Activated CD4-positive, alpha-beta T cell treated with anti-CD3 and anti-CD28 coated beads, Interleukin-2, amount 10 ng/mL, durations not matched to agents 7 days and 5 days (primary cell): Measurements from ENCODE around the gene SLC47A2. TPM values are rescaled to one million over a fixed set of nuclear protein-coding genes. Genes with fewer than 3 reads are reported as not detected.
A peak's percentile ranks its signal among the peaks of the same experiment; 100 is the strongest.
"Not testable (repeated sequence)": the region's sequence is repeated elsewhere in the genome, so short reads cannot be mapped to it uniquely, and the experiment has no call there.

ENCODE experiments used
- CTCF ChIA-PET: fragments of 350-600 bp; sonication (Branson Sonifier 250); formaldehyde crosslinking; loops from one replicate; lab custom pipeline; 2021; ENCODE audit warnings: antibody characterized with exemption; lab: Charles Lee
- POLR2A ChIA-PET: fragments of 350-600 bp; sonication (Branson Sonifier 250); formaldehyde crosslinking; loops from one replicate; lab custom pipeline; 2021; ENCODE audit warnings: antibody characterized with exemption; lab: Charles Lee
- DNase-seq: peaks from one replicate; pipeline ENCODE4 v3.0.0-alpha.2; 2020
- H3K27ac Mint-ChIP-seq: one replicate; pipeline ENCODE4 v1.8.0; 2021; ENCODE audit warnings: mild to moderate bottlenecking, moderate library complexity, mixed read lengths
- H3K27me3 Mint-ChIP-seq: one replicate; pipeline ENCODE4 v1.8.0; 2021; ENCODE audit warnings: mixed read lengths
- H3K36me3 Mint-ChIP-seq: one replicate; pipeline ENCODE4 v1.8.0; 2021; ENCODE audit warnings: low read depth, mixed read lengths
- H3K4me1 Mint-ChIP-seq: one replicate; pipeline ENCODE4 v1.8.0; 2021; ENCODE audit warnings: mixed read lengths
- H3K4me3 Mint-ChIP-seq: one replicate; pipeline ENCODE4 v1.8.0; 2021; ENCODE audit warnings: mild to moderate bottlenecking, moderate library complexity, mixed read lengths
- H3K9me3 Mint-ChIP-seq: one replicate; pipeline ENCODE4 v1.8.0; 2021; ENCODE audit warnings: mixed read lengths
- total RNA-seq, 2 experiments: library from RNA; stranded (reverse); gene quantifications; one replicate each; pipeline ENCODE4 v1.2.3, GENCODE V29; 2021

Gene SLC47A2
- total RNA-seq: not detected

DNA sequence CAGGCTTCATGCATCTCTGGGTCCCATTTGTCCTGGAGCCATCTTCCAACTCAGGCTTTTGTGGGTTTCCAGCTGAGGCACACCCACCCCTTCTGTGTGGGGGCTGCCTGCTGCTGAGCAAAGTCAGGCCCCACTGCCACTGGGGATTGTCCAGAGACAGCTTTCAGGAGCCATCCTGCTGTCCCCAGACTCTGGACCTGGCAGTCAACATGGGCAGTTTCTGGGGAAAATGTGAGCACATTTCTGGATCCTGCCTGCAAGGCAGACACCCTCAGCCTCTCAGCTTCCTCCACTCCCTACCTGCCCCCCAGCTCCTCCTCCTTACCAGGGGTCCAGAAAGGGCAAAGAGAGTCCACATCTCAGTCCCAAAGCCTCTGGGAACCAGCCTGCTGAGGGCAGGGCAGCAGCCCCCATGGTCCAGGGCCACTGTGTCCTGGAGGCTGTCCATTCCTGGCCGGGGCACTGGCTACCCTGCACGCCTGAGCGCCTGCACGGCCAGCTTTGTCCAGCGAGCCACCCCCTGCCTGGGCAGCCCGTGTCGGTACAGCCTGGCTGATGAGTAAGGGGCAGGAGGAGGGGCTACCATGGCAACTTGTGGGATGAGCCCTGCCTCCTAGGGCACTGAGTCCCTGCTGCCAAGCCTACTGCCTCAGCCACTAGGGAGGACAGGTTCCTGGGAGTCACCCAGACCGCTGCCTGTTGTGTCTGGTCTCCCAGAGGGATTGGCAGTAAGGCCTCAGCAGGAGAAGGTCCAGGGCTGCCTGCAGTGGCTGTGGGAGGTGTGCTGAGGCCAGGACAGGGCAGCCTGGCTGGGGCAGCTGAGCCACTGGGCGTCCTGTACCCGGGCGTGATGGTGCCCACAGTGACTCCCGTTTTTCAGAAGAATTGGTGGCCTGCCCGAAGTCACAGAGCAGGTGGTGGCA, at the start of gene SLC47A2:
SLC47A2 (minus strand) TSS at position 477 of the 923 bp plus-strand sequence; CDS start at position 448, 29 bp downstream.
- POLR2A ChIA-PET: no interaction called here
- no peak within 1 kb of the TSS for H3K4me3 Mint-ChIP-seq
- no peaks in the 10 kb centered on the region for H3K4me1 Mint-ChIP-seq
- DNase-seq: no peak
- H3K9me3 Mint-ChIP-seq: no peaks in the 10 kb centered on the region
- H3K27ac Mint-ChIP-seq: no peak within 1 kb of the TSS
- CTCF ChIA-PET: no interaction called here
- no peaks in the 10 kb centered on the region for H3K36me3 Mint-ChIP-seq
- H3K27me3 Mint-ChIP-seq: no peaks in the 10 kb centered on the region

DNA sequence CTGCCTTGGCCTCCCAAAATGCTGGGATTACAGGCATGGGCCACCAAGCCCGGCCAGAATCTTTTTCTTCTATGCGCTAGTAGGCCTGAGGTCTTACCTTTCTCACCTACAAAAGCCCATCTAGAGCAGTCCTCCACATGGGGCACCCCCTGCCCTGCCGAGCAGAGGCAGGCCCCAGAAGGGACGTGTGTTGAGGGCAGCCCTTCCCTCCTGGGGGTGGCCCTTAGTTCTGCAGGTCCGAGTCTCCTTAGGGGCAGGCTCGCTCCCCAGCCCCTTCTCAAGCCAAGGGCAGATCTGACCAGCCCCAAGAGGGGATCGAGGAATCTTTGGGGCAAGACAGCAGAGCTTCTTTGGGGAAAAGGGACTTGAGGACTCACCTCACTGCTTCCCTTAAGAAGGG, 49.6 kb upstream of the SLC47A2 start:
- peaks cover 5% of the 10 kb centered on the region for H3K36me3 Mint-ChIP-seq
- no peak for DNase-seq
- peaks cover 2% of the 10 kb centered on the region for H3K27me3 Mint-ChIP-seq
- H3K4me3 Mint-ChIP-seq: no peak overlapping the region
- peaks cover 25% of the 10 kb centered on the region for H3K4me1 Mint-ChIP-seq
- no peak overlapping the region for H3K27ac Mint-ChIP-seq
- ChIA-PET POLR2A (no interaction called here), CTCF (interaction anchor here (0.6 to 1.8 kb wide), 5 partner anchors 9 to 254 kb away, joined by 3 to 12 read pairs (median 5); no protein-coding TSS in a partner anchor)
- no peaks in the 10 kb centered on the region for H3K9me3 Mint-ChIP-seq

DNA sequence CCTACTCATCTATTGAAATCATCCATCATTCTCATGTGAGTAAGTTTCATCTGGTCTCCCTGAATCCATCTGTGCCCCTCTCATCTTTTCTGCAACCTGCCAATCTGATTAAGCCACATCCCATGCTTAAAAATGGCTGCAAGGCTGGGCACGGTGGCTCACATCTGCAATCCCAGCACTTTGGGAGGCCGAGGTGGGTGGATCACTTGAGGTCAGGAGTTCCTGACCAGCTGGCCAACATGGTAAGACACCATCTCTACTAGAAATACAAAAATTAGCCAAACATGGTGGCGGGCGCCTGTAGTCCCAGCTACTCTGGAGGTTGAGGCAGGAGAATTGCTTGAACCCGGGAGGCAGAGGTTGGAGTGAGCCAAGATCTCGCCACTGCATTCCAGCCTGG, 47.6 kb upstream of the SLC47A2 start:
- POLR2A ChIA-PET, H3K27me3 Mint-ChIP-seq, DNase-seq, H3K27ac Mint-ChIP-seq, H3K36me3 Mint-ChIP-seq, H3K9me3 Mint-ChIP-seq, H3K4me3 Mint-ChIP-seq: not testable (repeated sequence)
- H3K4me1 Mint-ChIP-seq: peaks cover 14% of the 10 kb centered on the region
- CTCF ChIA-PET: interaction anchor here (0.6 to 3.0 kb wide), 7 partner anchors 8 to 401 kb away, joined by 3 to 18 read pairs (median 3); partner anchors contain the start of genes B9D1 and MAPK7

DNA sequence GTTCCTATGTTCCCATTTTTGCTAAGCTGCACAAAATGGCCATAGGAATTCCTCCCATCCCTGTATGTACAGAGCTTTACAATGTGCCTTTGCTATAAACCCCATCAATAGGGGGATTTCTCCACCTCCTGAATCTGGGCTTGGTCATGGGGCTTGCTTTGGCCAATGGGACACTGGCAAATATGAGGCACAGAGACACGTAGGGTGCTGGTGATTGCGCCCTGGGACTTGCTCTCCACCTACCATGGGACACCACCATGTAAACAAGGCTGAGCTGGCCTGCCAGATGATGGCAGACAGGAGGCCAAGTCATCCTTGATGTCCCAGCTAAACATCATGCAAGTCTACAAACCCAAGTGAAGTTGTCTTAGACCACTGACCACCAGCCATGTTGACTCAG, 47.0 kb upstream of the SLC47A2 start:
- Mint-ChIP-seq H3K9me3 (no peaks in the 10 kb centered on the region), H3K4me1 (peaks cover 14% of the 10 kb centered on the region), H3K4me3 (no peak overlapping the region), H3K27ac (no peak overlapping the region), H3K36me3 (no peaks in the 10 kb centered on the region), H3K27me3 (peaks cover 2% of the 10 kb centered on the region)
- no peak for DNase-seq
- POLR2A ChIA-PET: no interaction called here
- CTCF ChIA-PET: interaction anchor here (0.6 to 3.0 kb wide), 5 partner anchors 9 to 316 kb away, joined by 3 to 18 read pairs (median 4); no protein-coding TSS in a partner anchor

DNA sequence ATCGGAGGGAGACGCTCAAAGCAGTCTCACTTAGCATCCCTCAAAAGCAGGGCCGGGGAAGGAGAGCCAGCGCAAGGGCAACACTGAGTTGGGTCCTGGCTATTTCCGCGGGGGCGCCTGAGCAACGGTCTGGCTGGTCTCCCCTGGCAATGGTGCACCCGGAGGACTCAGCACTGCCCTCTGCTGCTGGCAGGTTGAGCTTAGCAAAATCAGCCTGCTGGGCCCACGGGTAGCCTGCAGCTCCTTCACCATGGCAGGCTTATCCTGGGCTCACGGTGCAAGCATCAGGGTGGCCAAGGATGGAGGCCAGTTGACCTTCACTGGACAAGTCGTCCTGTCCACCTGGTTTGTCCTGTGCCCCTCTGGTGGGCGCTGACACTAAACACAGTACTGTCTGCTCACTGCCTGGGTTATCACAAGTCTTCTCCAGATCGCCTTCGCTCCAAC, 46.2 kb upstream of the SLC47A2 start:
- ChIA-PET CTCF (interaction anchor here (0.6 to 3.0 kb wide), 8 partner anchors 10 to 249 kb away, joined by 3 to 18 read pairs (median 4); no protein-coding TSS in a partner anchor), POLR2A (no interaction called here)
- Mint-ChIP-seq H3K27me3 (peaks cover 2% of the 10 kb centered on the region), H3K27ac (no peak overlapping the region), H3K4me3 (no peak overlapping the region), H3K36me3 (no peaks in the 10 kb centered on the region), H3K9me3 (no peaks in the 10 kb centered on the region), H3K4me1 (peaks cover 9% of the 10 kb centered on the region)
- DNase-seq: peak; percentile 74

GRCh38 chr17:19760746-19761145, 44.4 kb upstream of the SLC47A2 start:
- POLR2A ChIA-PET: no interaction called here
- no peak overlapping the region for H3K27ac Mint-ChIP-seq
- H3K36me3 Mint-ChIP-seq: no peaks in the 10 kb centered on the region
- no peaks in the 10 kb centered on the region for H3K9me3 Mint-ChIP-seq
- no peaks in the 10 kb centered on the region for H3K4me1 Mint-ChIP-seq
- CTCF ChIA-PET: interaction anchor here (1.0 to 1.9 kb wide), 2 partner anchors 16 to 39 kb away, joined by 4 read pairs; no protein-coding TSS in a partner anchor
- H3K4me3 Mint-ChIP-seq: no peak overlapping the region
- peaks cover 2% of the 10 kb centered on the region for H3K27me3 Mint-ChIP-seq
- DNase-seq: no peak

- H3K9me3 Mint-ChIP-seq: no peaks in the 10 kb centered on the region
- ChIA-PET POLR2A (no interaction called here), CTCF (interaction anchor here (1.0 kb wide), 1 partner anchor 15 kb away, joined by 4 read pairs; no protein-coding TSS in a partner anchor)
- no peak for DNase-seq
- peaks cover 2% of the 10 kb centered on the region for H3K27me3 Mint-ChIP-seq
- H3K4me1 Mint-ChIP-seq: no peaks in the 10 kb centered on the region
- H3K27ac Mint-ChIP-seq: no peak overlapping the region
- no peaks in the 10 kb centered on the region for H3K36me3 Mint-ChIP-seq
- H3K4me3 Mint-ChIP-seq: no peak overlapping the region
These were observed 43.5 kb upstream of the SLC47A2 start for GRCh38 chr17:19759568-19760549.

GRCh38 chr17:19757536-19758180, 41.3 kb upstream of the SLC47A2 start:
- Mint-ChIP-seq H3K4me1 (no peaks in the 10 kb centered on the region), H3K4me3 (no peak overlapping the region), H3K27ac (no peak overlapping the region), H3K9me3 (no peaks in the 10 kb centered on the region), H3K27me3 (no peaks in the 10 kb centered on the region), H3K36me3 (no peaks in the 10 kb centered on the region)
- DNase-seq: no peak
- ChIA-PET POLR2A (no interaction called here), CTCF (no interaction called here)

DNA sequence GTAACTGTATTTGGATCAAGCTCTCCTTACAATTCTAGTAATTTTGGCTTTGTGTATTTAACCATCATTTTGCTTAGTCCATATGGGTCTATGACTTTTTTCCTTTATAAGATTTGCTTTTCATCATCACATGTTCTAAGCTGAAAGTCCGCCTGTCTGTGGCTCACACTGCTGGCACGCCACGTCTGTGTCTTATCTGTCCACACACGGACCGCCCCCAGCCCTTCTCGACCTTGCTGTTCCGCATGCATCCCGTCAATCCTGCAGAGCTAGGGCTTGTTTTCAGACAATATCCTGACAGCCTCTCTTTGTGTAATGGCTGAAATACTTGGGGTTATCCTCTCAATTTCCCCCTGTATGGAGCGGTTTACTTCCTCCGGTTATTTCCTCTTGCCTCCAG, 40.2 kb upstream of the SLC47A2 start:
- H3K4me3 Mint-ChIP-seq: no peak overlapping the region
- no peaks in the 10 kb centered on the region for H3K36me3 Mint-ChIP-seq
- CTCF ChIA-PET: interaction anchor here (0.6 kb wide), 1 partner anchor 123 kb away, joined by 3 read pairs; no protein-coding TSS in a partner anchor
- POLR2A ChIA-PET: no interaction called here
- DNase-seq: no peak
- H3K9me3 Mint-ChIP-seq: no peaks in the 10 kb centered on the region
- peaks cover 5% of the 10 kb centered on the region for H3K27me3 Mint-ChIP-seq
- no peak overlapping the region for H3K27ac Mint-ChIP-seq
- H3K4me1 Mint-ChIP-seq: no peaks in the 10 kb centered on the region

GRCh38 chr17:19755821-19756510, 39.6 kb upstream of the SLC47A2 start:
- Mint-ChIP-seq H3K27me3 (peaks cover 5% of the 10 kb centered on the region), H3K9me3 (no peaks in the 10 kb centered on the region), H3K4me3 (no peak overlapping the region), H3K4me1 (no peaks in the 10 kb centered on the region), H3K27ac (no peak overlapping the region), H3K36me3 (no peaks in the 10 kb centered on the region)
- POLR2A ChIA-PET: no interaction called here
- no peak for DNase-seq
- CTCF ChIA-PET: interaction anchor here (0.6 to 1.1 kb wide), 2 partner anchors 11 to 122 kb away, joined by 3 read pairs; no protein-coding TSS in a partner anchor

DNA sequence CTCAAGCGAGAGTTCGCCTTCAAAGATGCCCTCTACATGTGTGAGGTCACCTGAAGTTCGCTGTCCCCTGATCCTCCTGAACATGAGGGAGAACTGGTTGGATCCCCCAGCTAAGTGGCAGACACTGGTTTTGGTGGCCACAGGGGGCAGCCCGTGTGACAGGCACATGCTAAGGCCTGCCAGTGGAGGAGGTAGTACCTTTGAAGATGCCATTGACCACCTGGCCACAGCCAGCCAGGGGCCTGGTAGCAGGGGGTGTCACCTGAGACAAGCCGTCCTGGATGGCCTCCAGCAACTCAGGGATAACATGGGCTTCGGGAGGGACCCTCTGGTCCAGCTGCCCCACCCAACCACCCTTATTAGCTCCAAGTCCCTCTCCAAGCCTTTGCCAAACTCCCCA, 39.0 kb upstream of the SLC47A2 start:
- H3K4me1 Mint-ChIP-seq: no peaks in the 10 kb centered on the region
- POLR2A ChIA-PET: no interaction called here
- no peaks in the 10 kb centered on the region for H3K36me3 Mint-ChIP-seq
- H3K27ac Mint-ChIP-seq: no peak overlapping the region
- no peaks in the 10 kb centered on the region for H3K9me3 Mint-ChIP-seq
- peaks cover 5% of the 10 kb centered on the region for H3K27me3 Mint-ChIP-seq
- CTCF ChIA-PET: interaction anchor here (1.1 kb wide), 1 partner anchor 11 kb away, joined by 3 read pairs; no protein-coding TSS in a partner anchor
- DNase-seq: no peak
- no peak overlapping the region for H3K4me3 Mint-ChIP-seq
